ENCODE data around the gene PDE11A.

GRCh38 chr2:177721818-177722567 is 350.6 kb downstream of the PDE11A start:
- TF ChIP-seq SIN3A (IDR thresholded peaks at IDR 0.05; ENCODE audit: borderline replicate concordance, insufficient read depth, low read length): no peak
- no peak for TF ChIP-seq TAF1 (IDR thresholded peaks at IDR 0.05; ENCODE audit: borderline replicate concordance, insufficient read depth, low read length)
- TF ChIP-seq POLR2AphosphoS5 (IDR thresholded peaks at IDR 0.05; ENCODE audit: low read depth, low read length): no peak
- TF ChIP-seq FOXP2 (optimal IDR thresholded peaks at IDR 0.05; ENCODE audit: borderline replicate concordance, extremely low read depth, extremely low read length, insufficient read depth): no peak
